Measurements from ENCODE around the gene PAX5.
A peak's percentile ranks its signal among the peaks of the same experiment; 100 is the strongest.

PAX5 gene

GRCh38 chr9:37025071-37025822, 8.8 kb downstream of the PAX5 start:
- no peak for DNase-seq (ENCODE audit: extremely low read depth in 1 of 2, low read depth in 1 of 2)

- no peak for DNase-seq (ENCODE audit: extremely low read depth in 1 of 2, low read depth in 1 of 2)
These were observed 16.5 kb downstream of the PAX5 start for GRCh38 chr9:37017546-37017945.

GRCh38 chr9:37011530-37011929, 22.5 kb downstream of the PAX5 start:
- DNase-seq (ENCODE audit: extremely low read depth in 1 of 2, low read depth in 1 of 2), result no peak

GRCh38 chr9:37010976-37011375, 23.1 kb downstream of the PAX5 start:
- no peak for DNase-seq (ENCODE audit: extremely low read depth in 1 of 2, low read depth in 1 of 2)

GRCh38 chr9:37010180-37010579, 23.9 kb downstream of the PAX5 start:
- DNase-seq (ENCODE audit: extremely low read depth in 1 of 2, low read depth in 1 of 2), result no peak

GRCh38 chr9:37007295-37007694, 26.8 kb downstream of the PAX5 start:
- DNase-seq (ENCODE audit: extremely low read depth in 1 of 2, low read depth in 1 of 2), result no peak

GRCh38 chr9:37005517-37006140, 28.4 kb downstream of the PAX5 start:
- DNase-seq (ENCODE audit: extremely low read depth in 1 of 2, low read depth in 1 of 2), result no peak

GRCh38 chr9:37004424-37004935, 29.6 kb downstream of the PAX5 start:
- no peak for DNase-seq (ENCODE audit: extremely low read depth in 1 of 2, low read depth in 1 of 2)

GRCh38 chr9:37002413-37003217, 31.5 kb downstream of the PAX5 start:
- DNase-seq (ENCODE audit: extremely low read depth in 1 of 2, low read depth in 1 of 2), result no peak

- DNase-seq (ENCODE audit: extremely low read depth in 1 of 2, low read depth in 1 of 2), result no peak
These were observed 32.0 kb downstream of the PAX5 start for GRCh38 chr9:37002036-37002412.

- DNase-seq (ENCODE audit: extremely low read depth in 1 of 2, low read depth in 1 of 2), result no peak
These were observed 32.6 kb downstream of the PAX5 start for GRCh38 chr9:37001459-37001858.

GRCh38 chr9:36999728-37000333, 34.2 kb downstream of the PAX5 start:
- DNase-seq (ENCODE audit: extremely low read depth in 1 of 2, low read depth in 1 of 2), result no peak

- DNase-seq (ENCODE audit: extremely low read depth in 1 of 2, low read depth in 1 of 2), result no peak
These were observed 36.7 kb downstream of the PAX5 start for GRCh38 chr9:36997414-36997813.

GRCh38 chr9:36996706-36997086, 37.4 kb downstream of the PAX5 start:
- DNase-seq (ENCODE audit: extremely low read depth in 1 of 2, low read depth in 1 of 2), result no peak

- DNase-seq (ENCODE audit: extremely low read depth in 1 of 2, low read depth in 1 of 2), result peak; percentile 8 to 38
These were observed 38.0 kb downstream of the PAX5 start for GRCh38 chr9:36995927-36996705.

GRCh38 chr9:36993933-36994764, 39.9 kb downstream of the PAX5 start:
- DNase-seq (ENCODE audit: extremely low read depth in 1 of 2, low read depth in 1 of 2), result no peak

- DNase-seq (ENCODE audit: extremely low read depth in 1 of 2, low read depth in 1 of 2), result no peak
These were observed 41.4 kb downstream of the PAX5 start for GRCh38 chr9:36992501-36993316.

- no peak for DNase-seq (ENCODE audit: extremely low read depth in 1 of 2, low read depth in 1 of 2)
These were observed 42.4 kb downstream of the PAX5 start for GRCh38 chr9:36991516-36992134.

Data from activated CD8-positive, alpha-beta memory T cell treated with anti-CD3 and anti-CD28 coated beads for 1 hour (primary cell).